Astrocyte (in vitro differentiated cells and primary cell): ENCODE measurements around the gene DENND2A. TPM values are rescaled to one million over a fixed set of nuclear protein-coding genes. Genes with fewer than 3 reads are reported as not detected.

Experiments used
- DNase-seq: peaks from one replicate; pipeline ENCODE4 v3.0.0-alpha.2; 2010; ENCODE audit warnings: low read depth
- FAIRE-seq: peaks from 2 replicates; lab custom pipeline; 2011; peaks lifted over from hg19 to GRCh38; lab: Jason Lieb, UNC
- H2AFZ ChIP-seq: 2 replicates; pipeline ENCODE4 v1.6.0; 2012; ENCODE audit warnings: low read depth, low read length, inconsistent platforms
- H3K27ac ChIP-seq: 2 replicates; pipeline ENCODE4 v1.5.1; 2011; ENCODE audit warnings: low read depth, low read length, inconsistent platforms
- H3K27me3 ChIP-seq: 2 replicates; pipeline ENCODE4 v1.6.0; 2011; ENCODE audit warnings: low read length, inconsistent platforms; ENCODE audit not compliant: insufficient read depth
- H3K36me3 ChIP-seq: 2 replicates; pipeline ENCODE4 v1.5.1; 2011; ENCODE audit warnings: low read length, inconsistent platforms; ENCODE audit not compliant: insufficient read depth
- H3K4me1 ChIP-seq: 2 replicates; pipeline ENCODE4 v1.5.1; 2011; ENCODE audit warnings: low read length, inconsistent platforms; ENCODE audit not compliant: insufficient read depth
- H3K4me2 ChIP-seq: 2 replicates; pipeline ENCODE4 v1.6.0; 2012; ENCODE audit warnings: low read length, inconsistent platforms
- H3K4me3 ChIP-seq: 2 replicates; pipeline ENCODE4 v1.5.1; 2011; ENCODE audit warnings: low read depth, mild to moderate bottlenecking, low read length, inconsistent platforms; ENCODE audit not compliant: insufficient read depth
- H3K79me2 ChIP-seq: 2 replicates; pipeline ENCODE4 v1.6.0; 2012; ENCODE audit warnings: mild to moderate bottlenecking, low read length, inconsistent platforms; ENCODE audit not compliant: insufficient read depth
- H3K9ac ChIP-seq: 2 replicates; pipeline ENCODE4 v1.6.0; 2012; ENCODE audit warnings: mild to moderate bottlenecking, low read length, inconsistent platforms
- H3K9me3 ChIP-seq: 2 replicates; pipeline ENCODE4 v1.5.1; 2012; ENCODE audit warnings: low read depth, mild to moderate bottlenecking, low read length, inconsistent platforms; ENCODE audit not compliant: insufficient read depth
- H4K20me1 ChIP-seq: 2 replicates; pipeline ENCODE4 v1.6.0; 2012; ENCODE audit warnings: low read length, inconsistent platforms; ENCODE audit not compliant: insufficient read depth
- H3K27ac Mint-ChIP-seq: one replicate; pipeline ENCODE4 v1.8.0; 2021; ENCODE audit warnings: mild to moderate bottlenecking, mixed read lengths; ENCODE audit not compliant: unreplicated experiment
- H3K27me3 Mint-ChIP-seq: one replicate; pipeline ENCODE4 v1.8.0; 2021; ENCODE audit warnings: low read depth, mixed read lengths; ENCODE audit not compliant: unreplicated experiment
- H3K36me3 Mint-ChIP-seq: one replicate; pipeline ENCODE4 v1.8.0; 2021; ENCODE audit warnings: low read depth, mixed read lengths; ENCODE audit not compliant: unreplicated experiment
- H3K4me1 Mint-ChIP-seq: one replicate; pipeline ENCODE4 v1.8.0; 2021; ENCODE audit warnings: low read depth, mixed read lengths; ENCODE audit not compliant: unreplicated experiment
- H3K4me3 Mint-ChIP-seq: one replicate; pipeline ENCODE4 v1.8.0; 2021; ENCODE audit warnings: mild to moderate bottlenecking, moderate library complexity, mixed read lengths; ENCODE audit not compliant: unreplicated experiment
- H3K9me3 Mint-ChIP-seq: one replicate; pipeline ENCODE4 v1.8.0; 2021; ENCODE audit warnings: mild to moderate bottlenecking, mixed read lengths; ENCODE audit not compliant: unreplicated experiment
- EZH2 ChIP-seq: IDR thresholded peaks from 2 replicates; pipeline ENCODE4 v1.6.1; 2012; ENCODE audit warnings: mild to moderate bottlenecking, low read length, inconsistent platforms; ENCODE audit not compliant: insufficient read depth
- total RNA-seq: library from RNA; stranded (reverse); gene quantifications from 2 replicates; pipeline ENCODE4 v1.2.1, GENCODE V29; 2021
- TF ChIP-seq, protein P1 (sequence below): IDR thresholded peaks from 2 replicates; pipeline ENCODE4 v1.5.1; 2011; ENCODE audit warnings: low read depth, mild to moderate bottlenecking, inconsistent platforms, low read length, moderate library complexity; ENCODE audit not compliant: insufficient read depth

DENND2A gene
- total RNA-seq, 1 donor from 2014 or later, result 42.1 TPM

DNA sequence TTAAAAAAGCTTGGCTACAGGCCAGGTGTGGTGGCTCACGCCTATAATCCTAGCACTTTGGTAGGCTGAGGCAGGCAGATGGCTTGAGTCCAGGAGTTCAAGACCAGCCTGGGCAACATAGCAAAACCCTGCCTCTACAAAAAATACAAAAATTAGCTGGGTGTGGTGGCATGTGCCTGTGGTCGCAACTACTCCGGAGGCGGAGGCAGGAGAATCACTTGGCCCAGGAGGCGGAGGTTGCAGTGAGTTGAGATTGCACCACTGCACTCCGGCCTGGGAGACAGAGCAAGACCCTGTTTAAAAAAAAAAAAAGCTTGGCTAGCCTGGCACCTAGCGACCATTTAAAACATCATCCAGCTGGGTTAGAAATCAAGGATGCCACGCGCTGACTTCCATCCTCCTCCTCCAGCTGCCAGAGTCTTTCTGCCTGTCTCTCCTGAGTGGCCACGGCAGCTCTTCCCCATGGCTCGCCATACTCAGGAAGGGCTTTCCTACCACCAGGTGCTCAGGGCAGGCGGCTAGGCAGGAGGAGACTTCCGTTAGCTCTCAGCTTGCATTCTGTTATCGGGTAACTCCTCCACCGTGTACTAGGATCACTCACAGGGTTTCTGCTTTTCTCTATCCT is 45.0 kb downstream of the DENND2A start:
- H2AFZ ChIP-seq, result no peak overlapping the region
- Mint-ChIP-seq H3K4me1 (peaks cover 8% of the 10 kb centered on the region), H3K27me3 (no peaks in the 10 kb centered on the region), H3K27ac (no peak overlapping the region), H3K36me3 (peaks cover 20% of the 10 kb centered on the region), H3K4me3 (no peak overlapping the region), H3K9me3 (no peaks in the 10 kb centered on the region)
- DNase-seq (no peak), FAIRE-seq (no peak)
- H3K9me3 ChIP-seq, result no peaks in the 10 kb centered on the region
- H3K36me3 ChIP-seq, result peaks cover 3% of the 10 kb centered on the region
- H3K4me3 ChIP-seq, result no peak overlapping the region
- no peaks in the 10 kb centered on the region for H4K20me1 ChIP-seq
- H3K27me3 ChIP-seq, result no peaks in the 10 kb centered on the region
- no peak overlapping the region for H3K27ac ChIP-seq
- H3K79me2 ChIP-seq, result no peaks in the 10 kb centered on the region
- TF ChIP-seq, protein P1, sequence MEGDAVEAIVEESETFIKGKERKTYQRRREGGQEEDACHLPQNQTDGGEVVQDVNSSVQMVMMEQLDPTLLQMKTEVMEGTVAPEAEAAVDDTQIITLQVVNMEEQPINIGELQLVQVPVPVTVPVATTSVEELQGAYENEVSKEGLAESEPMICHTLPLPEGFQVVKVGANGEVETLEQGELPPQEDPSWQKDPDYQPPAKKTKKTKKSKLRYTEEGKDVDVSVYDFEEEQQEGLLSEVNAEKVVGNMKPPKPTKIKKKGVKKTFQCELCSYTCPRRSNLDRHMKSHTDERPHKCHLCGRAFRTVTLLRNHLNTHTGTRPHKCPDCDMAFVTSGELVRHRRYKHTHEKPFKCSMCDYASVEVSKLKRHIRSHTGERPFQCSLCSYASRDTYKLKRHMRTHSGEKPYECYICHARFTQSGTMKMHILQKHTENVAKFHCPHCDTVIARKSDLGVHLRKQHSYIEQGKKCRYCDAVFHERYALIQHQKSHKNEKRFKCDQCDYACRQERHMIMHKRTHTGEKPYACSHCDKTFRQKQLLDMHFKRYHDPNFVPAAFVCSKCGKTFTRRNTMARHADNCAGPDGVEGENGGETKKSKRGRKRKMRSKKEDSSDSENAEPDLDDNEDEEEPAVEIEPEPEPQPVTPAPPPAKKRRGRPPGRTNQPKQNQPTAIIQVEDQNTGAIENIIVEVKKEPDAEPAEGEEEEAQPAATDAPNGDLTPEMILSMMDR, result no peak
- no peak for TF ChIP-seq EZH2
- peaks cover 17% of the 10 kb centered on the region for H3K4me1 ChIP-seq
- no peak overlapping the region for H3K4me2 ChIP-seq
- no peak overlapping the region for H3K9ac ChIP-seq

DNA sequence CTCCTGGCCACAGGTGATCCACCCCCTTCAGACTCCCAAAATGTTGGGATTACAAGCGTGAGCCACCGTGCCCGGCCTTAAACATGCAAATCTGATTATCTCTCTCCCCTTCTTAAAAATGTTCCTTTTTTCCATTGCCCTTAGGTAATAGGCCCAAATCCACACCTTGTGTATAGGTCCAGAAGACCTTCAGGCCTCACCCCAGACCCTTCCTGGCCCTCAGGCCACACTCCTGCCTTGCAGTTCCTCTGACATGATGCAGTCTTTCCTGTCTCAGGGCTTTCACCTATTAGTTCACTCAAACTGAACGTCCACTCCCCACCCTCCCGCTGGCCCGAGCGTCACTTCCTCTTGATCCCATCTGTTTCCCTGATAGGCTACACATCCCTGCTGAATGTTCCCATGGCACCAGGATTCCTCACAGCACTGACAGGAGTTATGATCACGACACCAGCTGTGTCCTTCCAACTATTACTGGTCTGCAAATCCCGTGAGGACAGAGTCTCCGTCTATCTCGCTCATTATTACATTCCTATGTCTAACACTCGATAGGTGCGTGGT is 46.4 kb downstream of the DENND2A start:
- H3K4me1 ChIP-seq, result peaks cover 17% of the 10 kb centered on the region
- no peaks in the 10 kb centered on the region for H3K9me3 Mint-ChIP-seq
- peak overlapping the region; percentile 3 for H3K27ac Mint-ChIP-seq

More for the DNA sequence above, 46.4 kb downstream of the DENND2A start:
- TF ChIP-seq, protein P1, result no peak
- TF ChIP-seq EZH2, result no peak
- H3K36me3 Mint-ChIP-seq, result peaks cover 11% of the 10 kb centered on the region
- no peak overlapping the region for H3K9ac ChIP-seq
- no peaks in the 10 kb centered on the region for H3K36me3 ChIP-seq
- no peak overlapping the region for H3K4me3 Mint-ChIP-seq
- H3K79me2 ChIP-seq, result no peaks in the 10 kb centered on the region
- FAIRE-seq (no peak), DNase-seq (no peak)
- no peak overlapping the region for H3K4me3 ChIP-seq
- no peaks in the 10 kb centered on the region for H3K27me3 Mint-ChIP-seq
- H4K20me1 ChIP-seq, result no peaks in the 10 kb centered on the region
- H3K27ac ChIP-seq, result no peak overlapping the region
- H2AFZ ChIP-seq, result no peak overlapping the region
- H3K27me3 ChIP-seq, result no peaks in the 10 kb centered on the region
- no peaks in the 10 kb centered on the region for H3K9me3 ChIP-seq
- H3K4me1 Mint-ChIP-seq, result peaks cover 8% of the 10 kb centered on the region
- H3K4me2 ChIP-seq, result no peak overlapping the region
